Measurements from ENCODE around the gene MAFF.
"Not testable (repeated sequence)": the region's sequence is repeated elsewhere in the genome, so short reads cannot be mapped to it uniquely, and the experiment has no call there.

Gene MAFF

DNA sequence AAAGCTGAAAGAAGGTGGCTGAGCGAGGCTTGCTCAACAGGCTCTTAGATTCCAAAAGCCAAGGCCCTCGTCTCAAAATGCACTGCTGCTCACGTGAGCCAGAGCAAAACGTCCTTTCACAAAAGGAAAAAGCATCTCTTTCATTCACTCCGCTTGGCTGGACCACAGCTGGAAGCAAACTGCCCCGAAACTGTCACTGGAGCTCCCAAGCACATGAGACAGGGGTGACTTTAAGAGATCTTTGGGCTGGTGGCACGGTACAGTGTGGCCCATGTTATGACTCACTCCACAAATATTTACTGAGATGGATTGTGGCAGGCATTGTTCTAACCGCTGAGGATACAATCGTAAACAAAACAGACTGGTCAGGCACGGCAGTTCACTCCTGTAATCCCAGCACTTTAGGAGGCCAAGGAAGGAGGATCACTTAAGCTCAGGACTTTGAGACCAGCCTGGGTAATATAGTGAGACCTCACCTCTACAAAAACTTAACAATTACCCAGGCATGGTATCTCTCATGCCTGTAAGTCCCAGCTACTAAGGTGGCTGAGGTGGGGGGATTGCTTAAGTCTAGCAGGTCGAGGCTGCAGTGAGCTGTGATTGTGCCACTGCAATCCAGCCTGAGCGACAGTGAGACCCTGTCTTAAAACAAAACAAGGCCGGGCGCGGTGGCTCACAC lies 23.7 kb upstream of the MAFF start:
- no peak for DNase-seq

DNA sequence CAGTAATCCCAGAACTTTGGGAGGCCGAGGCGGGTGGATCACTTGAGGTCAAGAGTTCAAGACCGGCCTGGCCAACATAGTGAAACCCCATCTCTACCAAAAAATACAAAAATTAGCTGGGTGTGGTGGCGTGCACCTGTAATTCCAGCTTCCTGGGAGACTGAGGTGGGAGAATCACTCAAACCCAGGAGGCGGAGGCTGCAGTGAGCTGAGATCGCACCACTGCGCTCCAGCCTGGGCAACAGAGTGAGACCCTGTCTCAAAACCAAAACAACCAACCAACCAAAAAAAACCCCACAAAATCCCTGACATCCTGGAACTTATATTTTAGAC lies 23.2 kb upstream of the MAFF start:
- not testable (repeated sequence) for DNase-seq

DNA sequence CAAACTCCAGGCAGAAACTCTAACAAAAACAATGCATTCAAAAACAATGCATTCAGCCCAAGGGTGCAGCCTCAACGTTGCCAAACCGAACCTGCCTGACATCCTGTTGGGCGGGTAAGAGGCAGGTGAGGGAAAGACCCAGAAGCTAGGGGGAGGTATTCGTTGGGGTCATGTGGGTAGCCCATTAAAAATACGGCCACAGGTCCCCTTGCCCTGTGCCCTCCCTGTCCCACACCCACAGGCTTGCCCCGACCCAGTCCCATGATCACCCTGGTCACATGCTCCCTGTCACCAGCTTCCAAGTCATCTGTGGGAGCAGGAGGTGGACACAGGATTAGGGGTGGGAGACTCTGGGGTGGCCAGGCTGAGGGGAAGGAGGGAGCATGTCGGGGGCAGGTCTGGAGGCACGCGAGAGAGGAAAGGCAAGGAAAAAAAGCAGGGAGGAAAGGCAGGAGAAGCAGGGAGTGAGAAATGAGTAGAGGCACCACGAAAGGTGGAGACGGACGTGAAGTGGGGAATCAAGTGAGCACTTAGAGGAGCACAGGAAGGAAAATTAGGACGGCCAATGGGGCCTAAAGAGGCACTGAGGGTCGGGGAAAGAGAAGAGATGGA lies 20.8 kb upstream of the MAFF start:
- DNase-seq, result no peak

DNA sequence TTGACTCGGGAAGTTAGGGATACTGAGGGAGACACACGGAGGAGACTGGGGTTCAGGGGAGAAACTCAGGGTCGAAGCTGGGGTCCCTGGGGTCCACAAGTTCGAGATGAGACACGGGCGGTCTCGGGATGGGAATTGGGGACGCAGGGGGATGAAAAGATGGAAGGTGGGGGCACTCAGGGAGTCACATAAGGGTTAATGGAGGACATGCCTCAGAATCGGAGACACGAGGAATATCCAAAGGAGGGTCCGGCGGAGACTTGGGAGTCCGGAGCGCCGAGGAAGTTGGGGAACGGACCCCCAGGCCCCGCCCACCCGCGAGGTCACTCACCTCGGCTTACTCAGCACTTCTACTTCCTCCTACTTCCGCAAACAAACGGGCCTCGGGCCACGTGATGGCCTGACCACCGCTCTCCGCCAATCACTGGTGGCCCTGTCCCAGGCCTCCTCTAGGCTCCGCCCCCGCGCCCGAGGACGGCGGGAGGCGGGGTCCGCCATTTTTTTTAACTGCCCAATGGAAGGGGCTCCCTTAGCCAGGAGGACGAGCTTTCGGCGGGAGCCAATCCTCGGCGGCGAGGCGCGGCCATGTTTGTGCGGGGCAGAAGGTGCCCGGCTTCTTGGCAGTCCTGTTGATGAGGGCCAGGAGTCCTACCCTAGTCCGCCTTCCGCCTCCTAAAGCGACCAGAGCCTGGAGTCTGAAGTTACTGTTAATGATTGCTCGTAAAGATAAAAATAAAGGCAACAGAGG lies 20.2 kb upstream of the MAFF start, which contains the start of gene PLA2G6:
Gene PLA2G6, minus strand, starts transcription at position 378 of the 748 bp plus-strand sequence. CDS start 12,404 bp downstream, outside the sequence.
- peak; percentile 96 for DNase-seq

DNA sequence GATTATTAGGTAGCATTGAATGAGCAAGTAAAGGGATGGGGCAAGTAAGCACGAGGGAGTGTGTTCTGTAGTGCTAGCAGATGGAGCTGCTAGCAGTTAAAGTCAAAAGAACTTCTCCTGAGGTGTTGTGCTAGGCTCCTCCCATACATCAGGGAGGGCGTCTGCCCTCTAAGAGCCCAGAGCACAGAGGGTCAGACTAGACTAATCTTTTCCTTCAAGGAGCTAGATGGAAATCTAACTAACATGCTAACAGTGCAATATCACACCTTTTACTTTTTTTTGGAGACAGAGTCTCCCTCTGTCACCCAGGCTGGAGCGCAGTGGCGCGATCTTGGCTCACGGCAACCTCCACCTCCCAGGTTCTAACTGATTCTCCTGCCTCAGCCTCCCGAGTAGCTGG lies 17.0 kb upstream of the MAFF start:
- DNase-seq, result no peak

DNA sequence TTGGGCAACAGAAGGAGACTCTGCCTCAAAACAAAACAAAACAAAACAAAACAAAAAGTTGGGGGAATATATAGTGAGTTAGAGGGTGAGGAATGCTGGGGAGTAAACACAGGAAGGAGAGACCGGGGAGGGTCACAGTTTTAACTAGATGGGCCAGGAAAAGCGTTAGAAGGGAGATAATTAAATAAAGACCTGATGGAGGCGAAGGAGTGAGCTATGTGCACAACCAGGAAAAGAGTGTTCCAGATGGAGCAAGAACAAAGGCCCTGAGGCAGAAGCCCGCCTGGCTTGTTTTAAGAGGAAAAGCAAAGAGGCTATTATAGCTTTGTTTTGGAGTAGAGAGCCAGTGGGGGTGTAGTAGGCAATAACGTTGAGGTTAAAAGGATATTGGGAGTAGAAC lies 15.4 kb upstream of the MAFF start:
- DNase-seq, result no peak

DNA sequence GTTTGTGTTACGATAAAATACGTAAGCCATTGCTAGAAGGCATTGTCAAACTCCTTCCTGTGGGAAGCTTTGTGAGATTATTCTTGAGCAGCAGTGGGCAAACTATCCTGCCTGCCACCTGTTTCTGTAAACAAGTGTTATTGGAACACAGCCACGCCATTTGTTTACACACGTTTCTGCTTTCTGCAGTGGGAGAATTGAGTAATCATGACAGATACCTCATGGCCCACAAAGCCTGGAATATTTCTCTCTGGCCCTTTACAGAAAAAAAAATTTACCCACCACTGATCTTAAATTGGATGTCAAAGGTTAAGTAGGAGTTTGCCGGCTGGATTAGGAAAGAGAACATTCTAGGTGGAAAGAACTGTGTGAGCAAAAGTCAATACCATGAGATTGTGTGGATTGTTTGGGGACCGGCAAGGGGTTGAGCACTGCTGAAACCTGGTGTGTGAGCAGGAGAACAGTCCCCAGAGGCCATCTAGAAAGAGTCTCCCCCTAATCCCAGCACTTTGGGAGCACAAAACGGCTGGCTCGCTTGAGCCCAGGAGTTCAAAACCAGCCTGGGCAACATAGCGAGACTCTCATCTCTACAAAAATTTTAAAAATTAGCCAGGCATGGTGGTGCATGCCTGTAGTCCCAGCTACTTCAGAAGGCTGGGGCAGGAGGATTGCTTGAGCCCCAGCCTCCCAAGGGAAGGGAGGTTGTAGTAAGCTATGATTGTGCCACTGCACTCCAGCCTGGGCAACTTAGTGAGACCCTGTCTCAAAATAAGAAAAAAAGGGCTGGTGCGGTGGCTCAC lies 14.2 kb upstream of the MAFF start:
- DNase-seq, result no peak

DNA sequence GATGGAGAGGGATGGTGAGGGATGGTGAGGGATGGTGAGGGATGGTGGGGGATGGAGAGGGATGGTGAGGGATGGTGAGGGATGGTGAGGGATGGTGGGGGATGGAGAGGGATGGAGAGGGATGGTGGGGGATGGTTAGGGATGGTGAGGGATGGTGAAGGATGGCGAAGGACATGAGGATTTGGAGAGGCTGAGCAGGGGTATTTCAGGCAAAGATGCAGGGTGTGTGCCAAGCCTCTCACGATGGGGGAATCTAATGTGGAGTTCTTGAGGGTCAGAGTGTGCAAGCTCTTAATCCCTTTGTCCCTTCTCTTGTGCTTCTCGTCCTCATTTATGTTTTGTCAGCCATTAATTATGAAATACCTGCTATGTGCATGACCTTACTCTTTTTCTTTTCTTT lies 12.7 kb upstream of the MAFF start:
- DNase-seq, result no peak

DNA sequence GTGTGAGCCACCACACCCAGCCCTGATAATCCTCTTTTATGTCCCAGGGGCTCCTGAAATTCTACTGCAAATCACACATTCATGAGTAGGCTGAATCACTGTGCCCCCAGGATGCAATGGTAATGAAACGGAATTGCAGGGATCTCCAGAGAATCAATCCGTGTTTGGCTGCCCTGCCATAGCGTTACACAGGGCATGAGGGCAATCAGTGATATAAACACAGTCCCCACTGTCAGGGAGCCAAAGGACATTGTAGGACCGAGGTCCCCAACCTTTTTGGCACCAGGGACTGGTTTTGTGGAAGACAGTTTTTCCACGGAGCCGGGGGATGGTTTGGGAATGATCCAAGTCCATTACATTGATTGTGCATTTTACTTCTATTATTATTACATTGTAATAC lies 11.2 kb upstream of the MAFF start:
- no peak for DNase-seq

DNA sequence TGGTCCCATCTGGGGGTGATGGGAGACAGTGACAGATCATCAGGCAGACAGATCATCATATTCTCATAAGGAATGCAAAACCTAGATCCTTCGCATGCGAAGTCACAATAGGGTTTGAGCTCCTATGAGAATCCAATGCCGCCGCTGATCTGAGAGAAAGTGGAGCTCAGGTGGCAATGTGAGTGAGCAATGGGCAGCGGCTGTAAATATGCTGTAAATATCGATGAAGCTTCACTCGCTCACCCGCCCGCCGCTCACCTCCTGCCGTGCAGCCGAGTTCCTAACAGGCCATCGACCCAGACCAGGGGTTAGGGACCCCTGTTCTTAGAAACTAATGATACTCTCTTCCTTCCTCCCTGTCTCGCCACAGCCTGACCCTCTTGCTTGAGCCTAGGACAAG lies 10.7 kb upstream of the MAFF start:
- no peak for DNase-seq

DNA sequence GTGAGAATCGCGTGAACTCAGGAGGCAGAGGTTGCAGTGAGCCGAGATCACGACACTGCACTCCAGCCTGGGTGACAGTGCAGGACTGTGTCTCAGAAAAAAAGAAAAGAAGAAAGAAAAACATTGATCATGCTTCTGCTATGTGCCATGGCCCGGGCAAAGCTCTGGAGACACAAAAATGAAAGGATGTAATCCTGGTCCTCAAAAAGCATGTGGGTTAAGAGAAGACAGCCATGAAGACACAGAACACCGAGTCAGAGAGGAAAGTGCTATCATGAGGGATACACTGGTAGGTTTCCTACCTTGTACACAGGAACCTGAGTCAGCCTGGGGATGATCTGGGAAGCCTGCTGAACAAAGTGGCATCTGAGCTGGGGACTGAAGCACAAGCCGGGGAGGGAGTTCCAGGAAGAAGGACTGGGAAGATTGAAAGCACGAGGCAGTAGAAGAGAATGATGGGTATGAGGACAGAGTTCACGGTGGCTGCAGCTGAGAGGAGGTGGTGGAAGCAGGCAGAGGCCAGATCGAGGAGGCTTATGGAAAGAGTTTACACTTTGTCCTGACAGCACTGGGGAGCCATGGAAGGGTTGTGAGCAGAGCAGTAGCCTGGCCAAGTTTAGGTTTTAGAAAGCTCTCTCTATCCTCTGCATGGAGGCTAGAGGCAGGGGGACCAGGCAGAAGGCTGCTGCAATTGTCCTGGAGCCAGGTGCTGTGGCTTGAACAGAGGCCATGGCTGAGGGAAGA lies 9.9 kb upstream of the MAFF start:
- no peak for DNase-seq

DNA sequence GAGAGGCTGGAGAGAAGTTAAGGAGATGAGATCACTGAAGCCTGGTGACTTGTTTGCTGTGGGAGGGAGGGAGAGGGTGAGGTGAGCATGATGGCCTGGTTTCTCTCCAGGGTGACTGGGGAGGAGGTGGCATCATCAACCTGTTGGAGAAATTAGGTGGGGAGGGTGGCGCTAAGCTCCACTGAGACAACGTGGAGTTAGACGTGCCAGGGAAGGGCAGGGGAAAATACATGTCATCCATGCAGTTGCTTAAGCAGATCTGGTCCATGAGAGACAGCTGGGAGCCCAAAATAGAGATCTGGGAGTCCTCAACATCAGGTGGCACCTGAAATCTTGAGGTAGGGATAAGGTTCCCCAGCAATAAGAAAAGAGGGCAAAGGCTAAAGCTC lies 9.3 kb upstream of the MAFF start:
- DNase-seq, result no peak

DNA sequence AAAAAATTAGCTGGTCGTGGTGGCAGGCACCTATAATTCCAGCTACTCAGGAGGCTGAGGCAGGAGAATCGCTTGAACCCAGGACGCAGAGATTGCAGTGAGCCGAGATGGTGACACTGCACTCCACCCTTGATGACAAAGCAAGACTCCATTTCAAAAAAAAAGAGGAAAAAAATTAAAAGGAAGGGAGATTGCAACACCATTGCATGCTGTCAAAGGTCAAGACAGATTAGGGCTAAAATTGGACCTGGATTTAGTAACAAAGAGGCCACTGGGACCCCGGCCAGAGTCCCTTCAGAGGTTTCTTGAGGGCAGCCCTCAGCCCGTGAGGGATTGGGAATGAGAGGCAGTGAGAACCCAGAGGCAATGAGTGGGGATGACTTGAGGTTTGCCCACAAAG lies 8.2 kb upstream of the MAFF start:
- DNase-seq, result no peak

DNA sequence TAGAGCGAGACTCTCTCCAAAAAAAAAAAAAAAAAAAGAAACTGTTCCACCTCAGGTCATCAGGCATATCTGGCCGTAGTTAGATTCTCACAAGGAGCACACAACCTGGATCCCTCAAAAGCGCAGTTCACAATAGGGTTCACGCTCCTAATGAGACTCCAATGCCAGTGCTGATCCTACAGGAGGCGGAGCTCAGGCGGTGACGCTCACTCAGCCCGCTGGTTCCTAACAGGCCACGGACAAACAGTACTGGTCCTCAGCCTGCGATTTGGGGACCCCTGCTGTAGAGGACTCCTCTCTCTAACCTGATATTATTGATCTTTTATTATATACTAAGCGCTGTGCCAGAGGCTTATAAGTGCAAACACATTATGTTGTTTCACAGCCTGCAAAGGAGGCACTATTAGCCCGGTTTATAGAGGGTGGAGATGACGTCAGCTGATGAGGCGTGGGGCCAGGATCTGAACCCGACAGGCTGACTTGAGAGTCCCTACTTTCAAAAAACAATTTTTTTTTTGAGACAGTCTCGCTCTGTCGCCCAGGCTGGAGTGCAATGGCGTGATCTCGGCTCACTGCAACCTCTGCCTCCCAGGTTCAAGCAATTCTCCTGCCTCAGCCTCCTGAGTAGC lies 4.9 kb upstream of the MAFF start:
- no peak for DNase-seq

DNA sequence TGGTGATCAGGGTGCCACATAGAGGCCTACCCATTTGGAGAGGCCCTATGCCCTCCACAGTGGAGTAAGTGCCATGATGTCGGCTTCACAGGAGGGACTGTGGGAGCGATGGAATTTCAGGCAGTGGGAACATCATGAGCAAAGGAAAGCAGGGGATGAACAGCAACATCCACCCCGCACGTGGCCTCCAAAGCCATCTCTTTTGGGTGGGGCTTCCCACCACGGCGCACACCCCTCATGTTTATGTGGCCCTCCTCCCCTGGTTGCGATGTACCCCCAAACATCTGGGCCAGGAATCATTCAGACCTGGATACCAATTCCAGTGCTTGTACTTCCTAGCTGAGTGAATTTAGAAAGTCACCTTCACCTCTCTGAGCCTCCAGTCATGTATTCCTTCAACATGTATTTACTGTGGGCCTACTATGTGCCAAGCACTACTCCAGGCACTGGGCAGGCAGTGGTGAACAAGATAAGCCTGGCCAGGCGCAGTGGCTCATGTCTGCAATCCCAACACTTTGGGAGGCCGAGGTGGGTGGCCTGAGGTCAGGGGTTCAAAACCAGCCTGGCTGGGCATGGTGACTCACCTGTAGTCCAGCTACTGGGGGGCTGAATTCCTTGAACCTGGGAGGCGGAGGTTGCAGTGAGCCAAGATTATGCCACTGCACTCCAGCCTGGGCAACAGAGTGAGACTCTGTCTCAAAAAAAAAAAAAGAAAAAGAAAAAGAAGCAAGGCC lies 1.8 kb upstream of the MAFF start:
- no peak for DNase-seq

DNA sequence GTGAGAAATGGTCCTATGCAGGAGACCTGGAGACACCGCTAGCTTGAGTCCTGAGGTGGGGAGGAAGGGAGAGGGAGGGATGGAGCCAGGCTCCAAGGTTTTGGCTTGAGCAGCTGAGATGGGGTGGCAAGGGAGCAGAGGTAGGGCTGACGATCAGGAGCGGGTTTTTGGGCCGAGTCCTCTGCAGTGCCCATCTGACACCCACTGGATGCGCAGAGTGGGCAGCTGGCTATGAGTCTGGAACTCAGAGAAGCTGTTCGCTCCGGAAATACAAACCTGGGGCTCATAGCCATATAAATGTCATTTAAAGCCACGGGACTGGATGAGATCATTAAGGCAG lies 453 bp upstream of the MAFF start:
- DNase-seq, result no peak

DNA sequence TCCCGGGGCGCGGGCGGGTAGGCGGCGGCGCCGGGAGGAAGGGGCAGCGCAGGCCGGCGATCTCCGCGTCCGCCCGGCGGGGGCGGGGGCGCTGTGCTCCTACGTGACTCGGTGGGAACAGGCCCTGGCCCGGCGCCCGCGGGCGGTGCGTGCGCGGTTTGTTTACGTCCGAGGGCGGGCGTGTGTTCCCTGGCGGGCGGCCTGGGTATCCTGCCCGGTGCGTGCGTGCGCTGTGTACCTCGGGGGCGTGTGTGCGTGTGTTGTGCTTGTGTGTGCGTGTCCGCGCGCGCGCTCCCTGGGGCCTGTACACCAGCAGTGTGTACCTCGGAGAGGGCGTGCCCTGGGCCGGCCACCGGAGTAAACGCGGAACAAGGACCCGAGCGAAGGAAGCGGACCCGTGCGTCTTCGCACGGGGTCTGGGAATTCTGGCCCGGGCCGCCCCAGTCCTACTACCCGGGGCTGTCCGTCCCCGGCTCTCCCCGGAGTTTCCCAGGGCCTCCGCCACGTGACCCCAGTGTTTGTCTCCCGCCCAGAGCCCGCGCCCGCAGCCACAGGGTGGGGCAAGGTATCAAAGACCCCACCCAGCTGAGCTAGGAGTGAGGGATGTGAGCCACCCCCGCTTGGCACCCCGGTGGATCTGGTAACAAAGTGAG lies 769 bp downstream of the MAFF start:
- no peak for DNase-seq

DNA sequence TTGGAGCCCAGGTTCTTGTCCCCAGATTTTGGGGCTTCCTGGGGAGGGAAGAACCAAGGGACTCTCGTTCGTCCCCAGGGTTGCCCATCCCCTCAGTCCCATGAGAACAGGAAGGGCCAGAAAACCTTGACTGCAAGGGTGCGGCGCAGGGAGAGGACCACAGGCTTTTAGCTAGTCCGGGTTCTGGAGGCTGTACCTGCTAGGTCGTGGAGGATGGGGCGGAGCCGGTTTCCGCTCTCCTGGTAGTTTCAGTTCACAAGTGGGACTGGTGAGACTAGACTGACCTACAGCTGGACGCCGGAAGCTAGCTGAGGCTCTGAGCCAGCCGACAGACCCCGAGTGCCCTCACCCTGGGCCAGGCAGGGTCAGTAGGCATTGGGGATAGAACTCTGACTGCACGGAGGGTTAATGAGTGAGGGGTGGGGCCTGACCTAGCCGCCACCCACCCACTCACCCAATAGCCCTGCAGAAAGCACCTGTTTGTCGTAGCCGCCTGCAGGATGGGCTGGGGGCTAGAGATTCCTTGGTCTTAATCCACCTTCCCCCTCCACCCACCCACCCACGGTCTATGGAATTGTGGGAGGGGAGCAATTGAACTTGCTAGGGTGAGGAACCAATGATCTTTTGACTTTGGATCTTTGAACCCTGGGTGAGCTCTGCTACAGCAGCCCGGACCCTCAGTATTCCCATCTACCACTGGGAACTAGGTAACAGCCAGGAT lies 1.5 kb downstream of the MAFF start:
- no peak for DNase-seq

DNA sequence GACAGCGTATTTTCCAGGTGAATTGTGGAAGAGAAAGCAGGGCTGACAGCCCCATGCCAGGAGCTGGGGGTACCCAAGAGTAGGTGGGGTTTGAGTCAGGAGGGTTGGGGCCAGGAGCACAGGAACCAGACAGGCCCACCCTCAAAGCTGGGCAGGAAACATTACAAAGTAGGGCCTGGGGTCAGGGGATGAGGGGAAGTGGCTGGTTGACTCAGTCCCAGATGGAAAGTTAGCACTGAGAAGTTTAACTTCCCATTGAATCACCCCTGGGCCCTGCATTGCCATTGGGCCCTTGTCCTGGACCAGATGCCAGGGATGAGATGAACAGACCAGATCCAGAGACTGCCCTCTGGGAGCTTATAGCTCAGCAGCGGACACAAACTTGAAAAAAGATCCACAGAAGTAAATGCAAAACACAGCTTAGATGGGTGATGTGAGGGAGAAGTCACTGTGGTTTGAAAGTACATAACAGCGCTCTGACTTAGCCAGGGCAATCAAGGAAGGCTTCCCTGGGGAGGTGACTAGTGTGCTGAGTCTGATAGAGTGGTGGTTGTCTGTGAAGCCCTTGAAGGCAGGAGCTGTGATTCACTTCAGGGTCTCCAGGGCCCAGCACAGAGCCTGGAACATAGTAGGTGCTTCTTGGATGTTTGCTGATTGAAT lies 2.2 kb downstream of the MAFF start:
- DNase-seq, result no peak

DNA sequence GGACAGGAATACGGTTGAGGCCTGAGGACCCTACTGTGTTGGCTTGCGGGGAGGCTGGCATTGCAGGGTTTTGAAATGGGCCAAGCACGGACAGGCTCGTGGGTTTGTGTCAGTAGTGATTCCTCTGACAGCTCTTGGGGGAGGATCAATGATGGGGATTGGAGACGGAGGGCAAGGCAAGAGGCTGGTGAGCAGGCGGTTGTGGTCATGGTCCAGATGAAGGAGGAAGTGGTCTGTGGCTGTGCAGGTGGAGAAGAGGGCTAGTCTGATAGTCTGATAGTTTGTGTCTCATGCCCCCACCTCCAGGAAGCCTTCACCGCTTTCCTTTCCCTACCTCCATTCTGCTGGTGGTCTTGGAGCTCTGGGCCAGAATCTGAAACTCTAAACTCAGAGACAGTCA lies 3.0 kb downstream of the MAFF start:
- DNase-seq, result no peak
